ENCODE results near the gene TXN2. TPM values are rescaled to one million over a fixed set of nuclear protein-coding genes. Genes with fewer than 3 reads are reported as not detected.
A peak's percentile ranks its signal among the peaks of the same experiment; 100 is the strongest.
"Not testable (repeated sequence)": the region's sequence is repeated elsewhere in the genome, so short reads cannot be mapped to it uniquely, and the experiment has no call there.

The TXN2 gene
- total RNA-seq, 2 experiments from 2014 or later, result 94.3 to 97.0 TPM

GRCh38 chr22:36453855-36454378 lies 27.5 kb downstream of the TXN2 start:
- peaks cover 39% of the 10 kb centered on the region for H3K4me1 Mint-ChIP-seq (ENCODE audit: low read depth)

GRCh38 chr22:36452978-36453607 lies 28.3 kb downstream of the TXN2 start:
- H3K27ac Mint-ChIP-seq, result peak overlapping the region; percentile 89
- H3K36me3 Mint-ChIP-seq, H3K27me3 Mint-ChIP-seq, POLR2A ChIA-PET, DNase-seq, H3K9me3 Mint-ChIP-seq: not testable (repeated sequence)
- CTCF ChIA-PET, result interaction anchor here (0.8 to 1.0 kb wide), 3 partner anchors 17 to 114 kb away, joined by 3 to 4 read pairs (median 3); no protein-coding TSS in a partner anchor
- peak overlapping the region; percentile 65 for H3K4me3 Mint-ChIP-seq
- peaks cover 39% of the 10 kb centered on the region for H3K4me1 Mint-ChIP-seq (ENCODE audit: low read depth)
- intact Hi-C loops (cut with micrococcal nuclease), result loop anchor here (5.0 kb wide), 1 partner anchor 46 kb away; no protein-coding TSS in a partner anchor

More at GRCh38 chr22:36453855-36454378, 27.5 kb downstream of the TXN2 start:
- ChIA-PET POLR2A (interaction anchor here (1.1 to 1.7 kb wide), 2 partner anchors 89 to 122 kb away, joined by 3 to 5 read pairs; no protein-coding TSS in a partner anchor), CTCF (interaction anchor here (0.8 to 1.0 kb wide), 3 partner anchors 16 to 115 kb away, joined by 3 to 4 read pairs (median 3); no protein-coding TSS in a partner anchor)
- Mint-ChIP-seq H3K27ac (peak overlapping the region; percentile 77), H3K27me3 (no peaks in the 10 kb centered on the region), H3K4me3 (peak overlapping the region; percentile 74), H3K36me3 (no peaks in the 10 kb centered on the region), H3K9me3 (no peaks in the 10 kb centered on the region)
- no peak for DNase-seq
- intact Hi-C loops (cut with micrococcal nuclease), result loop anchor here (2.0 to 5.0 kb wide), 2 partner anchors 27 to 47 kb away; partner anchors contain the start of gene TXN2

GRCh38 chr22:36452250-36452977 lies 29.0 kb downstream of the TXN2 start:
- Mint-ChIP-seq H3K4me3 (peak overlapping the region; percentile 30), H3K9me3 (no peaks in the 10 kb centered on the region), H3K27me3 (no peaks in the 10 kb centered on the region), H3K36me3 (no peaks in the 10 kb centered on the region), H3K27ac (peak overlapping the region; percentile 89), H3K4me1 (ENCODE audit: low read depth) (peaks cover 42% of the 10 kb centered on the region)
- POLR2A ChIA-PET, result interaction anchor here (1.0 to 1.8 kb wide), 4 partner anchors 75 to 121 kb away, joined by 3 to 6 read pairs (median 4); no protein-coding TSS in a partner anchor
- CTCF ChIA-PET, result interaction anchor here (0.9 to 2.5 kb wide), 4 partner anchors 18 to 151 kb away, joined by 3 to 8 read pairs (median 4); no protein-coding TSS in a partner anchor
- intact Hi-C loops (cut with micrococcal nuclease), result loop anchor here (5.0 kb wide), 1 partner anchor 45 kb away; no protein-coding TSS in a partner anchor
- peak; percentile 47 for DNase-seq

- intact Hi-C loops (cut with micrococcal nuclease), result loop anchor here (1.0 to 5.0 kb wide), 4 partner anchors 16 to 86 kb away; no protein-coding TSS in a partner anchor
- Mint-ChIP-seq H3K4me1 (ENCODE audit: low read depth) (peaks cover 39% of the 10 kb centered on the region), H3K27ac (peak overlapping the region; percentile 89)
- H3K4me3 Mint-ChIP-seq, DNase-seq, H3K9me3 Mint-ChIP-seq, H3K36me3 Mint-ChIP-seq, H3K27me3 Mint-ChIP-seq: not testable (repeated sequence)
- POLR2A ChIA-PET, result interaction anchor here (1.3 to 1.8 kb wide), 2 partner anchors 81 to 86 kb away, joined by 3 to 6 read pairs; no protein-coding TSS in a partner anchor
- CTCF ChIA-PET, result interaction anchor here (1.2 to 2.5 kb wide), 3 partner anchors 20 to 149 kb away, joined by 3 to 8 read pairs (median 4); no protein-coding TSS in a partner anchor
Observed at GRCh38 chr22:36450923-36451322, 30.5 kb downstream of the TXN2 start.

- POLR2A ChIA-PET, result no interaction called here
- peaks cover 38% of the 10 kb centered on the region for H3K4me1 Mint-ChIP-seq (ENCODE audit: low read depth)
- CTCF ChIA-PET, result interaction anchor here (2.5 kb wide), 1 partner anchor 21 kb away, joined by 8 read pairs; no protein-coding TSS in a partner anchor
- no peaks in the 10 kb centered on the region for H3K27me3 Mint-ChIP-seq
- peak overlapping the region; percentile 28 for H3K27ac Mint-ChIP-seq
- no peak overlapping the region for H3K4me3 Mint-ChIP-seq
- intact Hi-C loops (cut with micrococcal nuclease), result loop anchor here (2.0 to 5.0 kb wide), 2 partner anchors 15 to 42 kb away; no protein-coding TSS in a partner anchor
- H3K9me3 Mint-ChIP-seq, result no peaks in the 10 kb centered on the region
- no peaks in the 10 kb centered on the region for H3K36me3 Mint-ChIP-seq
- DNase-seq, result no peak
Observed at GRCh38 chr22:36449596-36450175, 31.8 kb downstream of the TXN2 start.

GRCh38 chr22:36447632-36448031 lies 33.8 kb downstream of the TXN2 start:
- Mint-ChIP-seq H3K4me1 (ENCODE audit: low read depth) (peaks cover 25% of the 10 kb centered on the region), H3K36me3 (no peaks in the 10 kb centered on the region), H3K9me3 (no peaks in the 10 kb centered on the region), H3K27me3 (no peaks in the 10 kb centered on the region), H3K4me3 (no peak overlapping the region), H3K27ac (no peak overlapping the region)
- ChIA-PET CTCF (interaction anchor here (1.2 to 1.4 kb wide), 2 partner anchors 23 to 146 kb away, joined by 3 to 6 read pairs; no protein-coding TSS in a partner anchor), POLR2A (no interaction called here)
- intact Hi-C loops (cut with micrococcal nuclease), result no loop called here
- DNase-seq, result no peak

- no peak overlapping the region for H3K4me3 Mint-ChIP-seq
- ChIA-PET POLR2A (no interaction called here), CTCF (interaction anchor here (0.7 to 1.1 kb wide), 2 partner anchors 25 to 147 kb away, joined by 3 read pairs; no protein-coding TSS in a partner anchor)
- no peaks in the 10 kb centered on the region for H3K27me3 Mint-ChIP-seq
- H3K4me1 Mint-ChIP-seq (ENCODE audit: low read depth), result peaks cover 14% of the 10 kb centered on the region
- intact Hi-C loops (cut with micrococcal nuclease), result no loop called here
- H3K36me3 Mint-ChIP-seq, result no peaks in the 10 kb centered on the region
- peak overlapping the region; percentile 28 for H3K27ac Mint-ChIP-seq
- no peak for DNase-seq
- H3K9me3 Mint-ChIP-seq, result no peaks in the 10 kb centered on the region
Observed at GRCh38 chr22:36445158-36445668, 36.2 kb downstream of the TXN2 start.

GRCh38 chr22:36443198-36443770 lies 38.2 kb downstream of the TXN2 start:
- H3K4me1 Mint-ChIP-seq (ENCODE audit: low read depth), result peaks cover 23% of the 10 kb centered on the region
- intact Hi-C loops (cut with micrococcal nuclease), result no loop called here
- H3K27ac Mint-ChIP-seq, result no peak overlapping the region
- CTCF ChIA-PET, result interaction anchor here (1.3 kb wide), 1 partner anchor 109 kb away, joined by 6 read pairs; no protein-coding TSS in a partner anchor
- H3K36me3 Mint-ChIP-seq, result no peaks in the 10 kb centered on the region
- no peak overlapping the region for H3K4me3 Mint-ChIP-seq
- no peak for DNase-seq
- H3K27me3 Mint-ChIP-seq, result no peaks in the 10 kb centered on the region
- POLR2A ChIA-PET, result interaction anchor here (0.5 kb wide), 2 partner anchors 20 to 29 kb away, joined by 3 read pairs; no protein-coding TSS in a partner anchor
- no peaks in the 10 kb centered on the region for H3K9me3 Mint-ChIP-seq

- Mint-ChIP-seq H3K4me1 (ENCODE audit: low read depth) (peaks cover 22% of the 10 kb centered on the region), H3K27me3 (no peaks in the 10 kb centered on the region), H3K9me3 (no peaks in the 10 kb centered on the region), H3K4me3 (no peak overlapping the region), H3K27ac (no peak overlapping the region), H3K36me3 (no peaks in the 10 kb centered on the region)
- intact Hi-C loops (cut with micrococcal nuclease), result no loop called here
- CTCF ChIA-PET, result interaction anchor here (0.8 to 1.3 kb wide), 2 partner anchors 26 to 108 kb away, joined by 3 to 6 read pairs; no protein-coding TSS in a partner anchor
- POLR2A ChIA-PET, result interaction anchor here (0.5 kb wide), 2 partner anchors 19 to 28 kb away, joined by 3 read pairs; no protein-coding TSS in a partner anchor
- no peak for DNase-seq
Observed at GRCh38 chr22:36442506-36443197, 38.8 kb downstream of the TXN2 start.

GRCh38 chr22:36440429-36441002 lies 40.9 kb downstream of the TXN2 start:
- no peak for DNase-seq
- intact Hi-C loops (cut with micrococcal nuclease), result no loop called here
- Mint-ChIP-seq H3K4me1 (ENCODE audit: low read depth) (peaks cover 31% of the 10 kb centered on the region), H3K27me3 (no peaks in the 10 kb centered on the region), H3K27ac (no peak overlapping the region), H3K36me3 (no peaks in the 10 kb centered on the region), H3K9me3 (no peaks in the 10 kb centered on the region), H3K4me3 (no peak overlapping the region)
- POLR2A ChIA-PET, result no interaction called here
- CTCF ChIA-PET, result no interaction called here

Data from activated CD4-positive, alpha-beta memory T cell treated with anti-CD3 and anti-CD28 coated beads for 36 hours (primary cell).